ENCODE measurements around the gene TRPC6.

DNA sequence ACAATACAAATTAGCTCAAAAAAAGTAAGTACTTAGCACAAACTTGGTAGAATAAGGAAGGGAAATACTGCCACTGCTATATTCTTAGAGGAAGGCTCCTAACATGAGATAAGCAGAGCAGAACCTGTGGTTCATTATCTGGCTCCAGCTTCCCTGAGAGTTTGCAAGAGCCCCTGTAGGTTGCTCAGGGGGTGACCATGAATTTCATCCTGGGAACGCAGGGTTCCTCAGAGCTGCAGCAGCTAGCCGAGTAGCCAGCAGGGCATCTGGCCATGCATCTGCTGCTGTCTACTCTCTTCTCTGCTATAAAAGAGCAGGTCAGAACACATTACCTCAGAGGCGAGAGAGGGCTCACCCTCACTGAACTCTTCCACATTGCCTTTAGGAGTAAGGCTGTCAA, 67.3 kb downstream of the TRPC6 start:
- TF ChIP-seq, protein P1, sequence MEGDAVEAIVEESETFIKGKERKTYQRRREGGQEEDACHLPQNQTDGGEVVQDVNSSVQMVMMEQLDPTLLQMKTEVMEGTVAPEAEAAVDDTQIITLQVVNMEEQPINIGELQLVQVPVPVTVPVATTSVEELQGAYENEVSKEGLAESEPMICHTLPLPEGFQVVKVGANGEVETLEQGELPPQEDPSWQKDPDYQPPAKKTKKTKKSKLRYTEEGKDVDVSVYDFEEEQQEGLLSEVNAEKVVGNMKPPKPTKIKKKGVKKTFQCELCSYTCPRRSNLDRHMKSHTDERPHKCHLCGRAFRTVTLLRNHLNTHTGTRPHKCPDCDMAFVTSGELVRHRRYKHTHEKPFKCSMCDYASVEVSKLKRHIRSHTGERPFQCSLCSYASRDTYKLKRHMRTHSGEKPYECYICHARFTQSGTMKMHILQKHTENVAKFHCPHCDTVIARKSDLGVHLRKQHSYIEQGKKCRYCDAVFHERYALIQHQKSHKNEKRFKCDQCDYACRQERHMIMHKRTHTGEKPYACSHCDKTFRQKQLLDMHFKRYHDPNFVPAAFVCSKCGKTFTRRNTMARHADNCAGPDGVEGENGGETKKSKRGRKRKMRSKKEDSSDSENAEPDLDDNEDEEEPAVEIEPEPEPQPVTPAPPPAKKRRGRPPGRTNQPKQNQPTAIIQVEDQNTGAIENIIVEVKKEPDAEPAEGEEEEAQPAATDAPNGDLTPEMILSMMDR (IDR thresholded peaks at IDR 0.05 in 2 of 3, conservative IDR thresholded peaks at IDR 0.05 in 1 of 3; ENCODE audit: insufficient read depth in 2 of 3, low read depth in 1 of 3, low read length in 3 of 3), result no peak
- TF ChIP-seq ZBTB1 (CRISPR knock-in tag; IDR thresholded peaks at IDR 0.05; ENCODE audit: borderline replicate concordance, low read depth) (no peak), SOX6 (IDR thresholded peaks at IDR 0.05) (no peak), ZNF175 (CRISPR knock-in tag; IDR thresholded peaks at IDR 0.05; ENCODE audit: low read depth) (no peak), ZFP36 (IDR thresholded peaks at IDR 0.05; ENCODE audit: low read depth, low read length, partially characterized antibody) (no peak), EHMT2 (IDR thresholded peaks at IDR 0.05) (no peak), POLR2AphosphoS5 (IDR thresholded peaks at IDR 0.05; ENCODE audit: control insufficient read depth, insufficient read depth, low read depth, low read length) (no peak)
- TF ChIP-seq, protein P2, sequence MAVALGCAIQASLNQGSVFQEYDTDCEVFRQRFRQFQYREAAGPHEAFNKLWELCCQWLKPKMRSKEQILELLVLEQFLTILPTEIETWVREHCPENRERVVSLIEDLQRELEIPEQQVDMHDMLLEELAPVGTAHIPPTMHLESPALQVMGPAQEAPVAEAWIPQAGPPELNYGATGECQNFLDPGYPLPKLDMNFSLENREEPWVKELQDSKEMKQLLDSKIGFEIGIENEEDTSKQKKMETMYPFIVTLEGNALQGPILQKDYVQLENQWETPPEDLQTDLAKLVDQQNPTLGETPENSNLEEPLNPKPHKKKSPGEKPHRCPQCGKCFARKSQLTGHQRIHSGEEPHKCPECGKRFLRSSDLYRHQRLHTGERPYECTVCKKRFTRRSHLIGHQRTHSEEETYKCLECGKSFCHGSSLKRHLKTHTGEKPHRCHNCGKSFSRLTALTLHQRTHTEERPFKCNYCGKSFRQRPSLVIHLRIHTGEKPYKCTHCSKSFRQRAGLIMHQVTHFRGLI (CRISPR knock-in tag; IDR thresholded peaks at IDR 0.05), result no peak
- TF ChIP-seq, protein P3, sequence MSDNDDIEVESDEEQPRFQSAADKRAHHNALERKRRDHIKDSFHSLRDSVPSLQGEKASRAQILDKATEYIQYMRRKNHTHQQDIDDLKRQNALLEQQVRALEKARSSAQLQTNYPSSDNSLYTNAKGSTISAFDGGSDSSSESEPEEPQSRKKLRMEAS (CRISPR knock-in tag; IDR thresholded peaks at IDR 0.05), result no peak

Measured in K562 (cell line).